Mucosa of rectum (tissue), 2 donors: ENCODE results near the gene EXOSC9.

Experiments
- H3K27ac ChIP-seq, 2 donors: one replicate each; pipeline ENCODE4 v1.7.0; 2013; ENCODE audit warnings: inconsistent platforms in 2 of 2, low read depth in 2 of 2, low read length in 2 of 2
- H3K27me3 ChIP-seq, 2 donors: one replicate each; pipeline ENCODE4 v1.7.0; 2013; ENCODE audit warnings: low read length in 2 of 2; ENCODE audit not compliant: control insufficient read depth in 2 of 2, insufficient read depth in 2 of 2
- H3K36me3 ChIP-seq, 2 donors: one replicate each; pipeline ENCODE4 v1.7.0; 2013; ENCODE audit warnings: low read length in 2 of 2; ENCODE audit not compliant: control insufficient read depth in 2 of 2, insufficient read depth in 2 of 2
- H3K4me1 ChIP-seq, 2 donors: one replicate each; pipeline ENCODE4 v1.7.0; 2013; ENCODE audit warnings: low read length in 2 of 2, mild to moderate bottlenecking in 1 of 2; ENCODE audit not compliant: control insufficient read depth in 2 of 2, insufficient read depth in 2 of 2
- H3K4me3 ChIP-seq, 2 donors: one replicate each; pipeline ENCODE4 v1.7.0; 2013; ENCODE audit warnings: low read length in 2 of 2
- H3K9ac ChIP-seq, 2 donors: one replicate each; pipeline ENCODE4 v1.7.0; 2013; ENCODE audit warnings: low read length in 2 of 2, low read depth in 1 of 2, mild to moderate bottlenecking in 1 of 2
- H3K9me3 ChIP-seq, 2 donors: one replicate each; pipeline ENCODE4 v1.7.0; 2013; ENCODE audit warnings: low read length in 2 of 2; ENCODE audit not compliant: control insufficient read depth in 2 of 2
- donor health status: healthy.
- donor health status: Normal muscosa, but diverticular disease.

Gene EXOSC9

DNA sequence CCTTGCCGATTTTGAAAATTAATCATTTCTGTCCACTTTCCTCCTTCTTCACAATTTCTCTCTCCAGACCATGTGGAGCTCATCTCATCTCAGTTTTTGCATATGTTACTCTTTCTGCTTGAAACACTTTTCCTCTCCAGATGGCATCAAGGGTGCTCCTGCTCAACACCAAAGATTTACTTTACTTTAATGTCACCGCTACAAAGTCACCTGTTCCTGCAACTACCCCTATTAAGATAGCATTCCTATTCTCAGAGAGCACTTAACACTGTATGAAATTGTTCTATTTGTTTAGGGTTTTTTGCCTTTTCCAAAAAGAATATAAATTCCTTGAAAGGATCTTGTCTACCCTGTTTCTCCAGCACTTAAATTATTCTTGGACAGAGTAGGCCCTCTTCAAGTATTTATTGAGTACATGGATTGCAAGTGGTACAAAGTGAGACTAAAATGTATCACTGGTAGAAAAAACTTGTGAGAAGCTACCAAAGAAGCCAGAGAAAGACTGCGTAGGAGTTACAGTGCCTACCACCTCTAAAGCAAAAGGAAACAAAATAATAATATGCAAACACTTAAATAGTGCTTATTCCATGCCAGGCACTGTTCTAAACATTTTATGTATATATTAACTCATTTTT is 1.1 kb upstream of the EXOSC9 start:
- H3K9ac ChIP-seq: no peak overlapping the region
- H3K36me3 ChIP-seq: peaks cover 4 to 12% of the 10 kb centered on the region in 2 donors
- peak overlapping the region in 1 of 2 donors; percentile 87 for H3K4me3 ChIP-seq
- peaks cover 0 to 2% of the 10 kb centered on the region in 2 donors for H3K27me3 ChIP-seq
- H3K27ac ChIP-seq: peak overlapping the region in 1 of 2 donors; percentile 89
- peaks cover 0 to 7% of the 10 kb centered on the region in 2 donors for H3K4me1 ChIP-seq
- no peaks in the 10 kb centered on the region for H3K9me3 ChIP-seq

DNA sequence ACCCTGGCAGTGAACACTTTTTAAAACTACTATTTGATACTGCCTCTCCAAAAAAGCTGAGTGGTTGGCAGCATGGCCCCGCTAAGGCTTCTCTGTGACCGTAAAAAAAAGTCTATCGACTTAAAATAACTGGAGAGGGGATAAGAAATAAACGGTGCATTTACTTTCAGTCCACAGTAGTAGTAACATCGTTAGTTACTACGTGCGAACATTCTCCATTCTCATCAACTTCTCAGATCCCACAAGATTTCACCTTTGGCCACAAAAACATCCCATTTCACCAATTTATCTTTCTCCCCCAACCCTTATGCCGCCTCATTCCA is 524 bp upstream of the EXOSC9 start:
- peaks cover 4 to 14% of the 10 kb centered on the region in 2 donors for H3K36me3 ChIP-seq
- peaks cover 0 to 7% of the 10 kb centered on the region in 2 donors for H3K4me1 ChIP-seq
- H3K27ac ChIP-seq: peak overlapping the region; percentile 80 to 89
- H3K4me3 ChIP-seq: peak overlapping the region; percentile 86 to 87
- H3K27me3 ChIP-seq: peaks cover 0 to 2% of the 10 kb centered on the region in 2 donors
- H3K9ac ChIP-seq: peak overlapping the region; percentile 76 to 89
- no peaks in the 10 kb centered on the region for H3K9me3 ChIP-seq

- H3K4me3 ChIP-seq: peak overlapping the region; percentile 86 to 87
- H3K27me3 ChIP-seq: peaks cover 0 to 2% of the 10 kb centered on the region in 2 donors
- peaks cover 0 to 7% of the 10 kb centered on the region in 2 donors for H3K4me1 ChIP-seq
- H3K9me3 ChIP-seq: no peaks in the 10 kb centered on the region
- H3K36me3 ChIP-seq: peaks cover 4 to 14% of the 10 kb centered on the region in 2 donors
- H3K27ac ChIP-seq: peak overlapping the region in 1 of 2 donors; percentile 89
- peak overlapping the region; percentile 76 to 89 for H3K9ac ChIP-seq
Measured at GRCh38 chr4:121801715-121802075, 572 bp downstream of the EXOSC9 start.

- H3K9ac ChIP-seq: no peak overlapping the region
- H3K4me3 ChIP-seq: no peak overlapping the region
- no peaks in the 10 kb centered on the region for H3K27me3 ChIP-seq
- H3K4me1 ChIP-seq: peaks cover 0 to 7% of the 10 kb centered on the region in 2 donors
- no peaks in the 10 kb centered on the region for H3K9me3 ChIP-seq
- H3K27ac ChIP-seq: no peak overlapping the region
- peaks cover 26 to 29% of the 10 kb centered on the region in 2 donors for H3K36me3 ChIP-seq
Measured at GRCh38 chr4:121806411-121806810, 5.3 kb downstream of the EXOSC9 start.

GRCh38 chr4:121811122-121811521 is 10.0 kb downstream of the EXOSC9 start:
- Histone ChIP-seq H3K9ac (no peak overlapping the region), H3K4me1 (no peaks in the 10 kb centered on the region), H3K9me3 (no peaks in the 10 kb centered on the region), H3K27me3 (no peaks in the 10 kb centered on the region), H3K27ac (no peak overlapping the region), H3K36me3 (peaks cover 41 to 58% of the 10 kb centered on the region in 2 donors), H3K4me3 (no peak overlapping the region)

DNA sequence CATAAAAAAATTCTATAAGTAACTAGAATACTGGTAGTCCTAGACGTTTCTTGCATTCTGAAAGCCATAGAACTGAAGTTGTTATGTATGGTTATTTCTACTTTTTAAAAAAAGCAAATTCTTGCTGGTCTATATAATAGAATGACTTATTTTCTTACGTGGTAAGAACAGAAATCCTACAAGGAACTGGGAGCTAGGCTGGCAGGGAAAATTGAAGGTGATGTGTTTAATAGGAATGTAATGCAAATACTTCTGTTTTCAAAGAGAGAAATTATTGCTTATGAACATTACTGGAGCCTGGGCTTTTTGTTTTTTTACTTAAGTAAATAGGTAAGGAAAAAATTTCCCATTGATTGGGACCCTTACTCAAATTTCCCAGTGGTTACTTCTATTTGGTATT is 13.6 kb downstream of the EXOSC9 start:
- H3K27me3 ChIP-seq: no peaks in the 10 kb centered on the region
- H3K27ac ChIP-seq: no peak overlapping the region
- H3K4me3 ChIP-seq: no peak overlapping the region
- peaks cover 48 to 61% of the 10 kb centered on the region in 2 donors for H3K36me3 ChIP-seq
- no peaks in the 10 kb centered on the region for H3K4me1 ChIP-seq
- H3K9me3 ChIP-seq: no peaks in the 10 kb centered on the region
- H3K9ac ChIP-seq: no peak overlapping the region

DNA sequence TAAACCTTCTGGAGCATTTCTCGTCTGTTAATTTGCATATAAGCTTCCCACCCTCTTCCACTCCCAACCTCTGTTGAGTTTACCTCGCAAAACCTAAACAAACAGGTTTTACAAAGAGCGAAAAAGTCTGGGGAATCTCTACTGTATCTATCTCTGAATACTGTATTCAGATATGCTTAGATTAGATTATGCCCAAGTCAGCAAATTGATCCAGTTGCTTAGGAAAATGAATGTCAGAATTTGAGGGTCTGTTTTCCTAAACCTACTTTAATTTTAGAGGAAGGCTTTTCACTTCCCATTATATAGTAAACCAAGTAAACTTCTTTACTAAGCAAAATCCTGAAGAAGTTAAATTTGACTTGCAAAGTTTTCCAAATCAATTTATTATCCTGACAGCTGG is 15.9 kb downstream of the EXOSC9 start:
- peaks cover 36 to 48% of the 10 kb centered on the region in 2 donors for H3K36me3 ChIP-seq
- H3K4me1 ChIP-seq: no peaks in the 10 kb centered on the region
- H3K9ac ChIP-seq: no peak overlapping the region
- no peak overlapping the region for H3K27ac ChIP-seq
- H3K9me3 ChIP-seq: no peaks in the 10 kb centered on the region
- H3K4me3 ChIP-seq: no peak overlapping the region
- H3K27me3 ChIP-seq: no peaks in the 10 kb centered on the region

GRCh38 chr4:121817701-121818100 is 16.6 kb downstream of the EXOSC9 start:
- Histone ChIP-seq H3K27ac (no peak overlapping the region), H3K36me3 (peaks cover 30 to 44% of the 10 kb centered on the region in 2 donors), H3K9me3 (no peaks in the 10 kb centered on the region), H3K4me3 (no peak overlapping the region), H3K9ac (no peak overlapping the region), H3K4me1 (peaks cover under 1% of the 10 kb centered on the region in 2 donors), H3K27me3 (no peaks in the 10 kb centered on the region)

GRCh38 chr4:121818215-121818614 is 17.1 kb downstream of the EXOSC9 start:
- Histone ChIP-seq H3K27ac (no peak overlapping the region), H3K4me3 (no peak overlapping the region), H3K4me1 (peaks cover 3 to 6% of the 10 kb centered on the region in 2 donors), H3K9me3 (no peaks in the 10 kb centered on the region), H3K9ac (no peak overlapping the region), H3K27me3 (no peaks in the 10 kb centered on the region), H3K36me3 (peaks cover 25 to 41% of the 10 kb centered on the region in 2 donors)

DNA sequence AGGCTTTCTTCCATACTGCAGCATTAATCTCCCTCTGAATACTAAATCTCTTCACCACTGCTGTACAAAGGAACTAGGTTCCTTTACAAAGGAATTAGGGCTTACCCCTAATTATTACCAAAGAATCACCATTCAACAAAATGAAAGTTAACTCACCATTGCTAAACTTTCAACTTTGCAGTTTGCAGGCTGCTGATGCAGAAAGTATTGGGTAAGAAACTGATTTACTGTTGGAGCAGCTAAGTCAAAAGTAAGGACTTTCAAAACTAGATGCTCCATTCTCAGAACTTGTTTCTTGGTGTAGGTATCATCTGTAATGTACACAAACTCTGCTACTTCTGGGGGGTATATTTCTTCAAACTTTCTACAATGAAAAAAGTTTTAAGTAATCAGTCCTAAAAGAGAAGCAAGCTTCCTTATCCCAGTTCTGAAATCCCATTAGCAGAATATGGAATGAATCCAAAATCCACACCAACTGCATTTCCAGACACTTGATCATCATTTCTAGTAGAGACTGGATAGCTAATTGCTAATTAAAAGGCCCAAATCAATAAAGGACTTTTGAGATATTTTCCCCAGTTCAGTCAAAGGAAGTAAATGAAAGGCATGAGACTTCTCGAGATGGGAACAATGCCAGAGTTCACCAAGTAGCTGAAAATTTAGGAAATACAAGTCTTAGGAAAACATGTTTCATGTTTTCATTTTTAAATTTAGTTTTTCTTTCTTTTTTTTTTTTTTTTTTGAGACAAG is 18.3 kb downstream of the EXOSC9 start:
- Histone ChIP-seq H3K4me3 (no peak overlapping the region), H3K27me3 (no peaks in the 10 kb centered on the region), H3K9me3 (no peaks in the 10 kb centered on the region), H3K4me1 (peaks cover 3 to 7% of the 10 kb centered on the region in 2 donors), H3K36me3 (peaks cover 25 to 33% of the 10 kb centered on the region in 2 donors), H3K27ac (no peak overlapping the region), H3K9ac (no peak overlapping the region)
